ENCODE data around the gene SLC8A1.

Gene SLC8A1

GRCh38 chr2:40348038-40348437, 103.9 kb downstream of the SLC8A1 start:
- DNase-seq = no peak

DNA sequence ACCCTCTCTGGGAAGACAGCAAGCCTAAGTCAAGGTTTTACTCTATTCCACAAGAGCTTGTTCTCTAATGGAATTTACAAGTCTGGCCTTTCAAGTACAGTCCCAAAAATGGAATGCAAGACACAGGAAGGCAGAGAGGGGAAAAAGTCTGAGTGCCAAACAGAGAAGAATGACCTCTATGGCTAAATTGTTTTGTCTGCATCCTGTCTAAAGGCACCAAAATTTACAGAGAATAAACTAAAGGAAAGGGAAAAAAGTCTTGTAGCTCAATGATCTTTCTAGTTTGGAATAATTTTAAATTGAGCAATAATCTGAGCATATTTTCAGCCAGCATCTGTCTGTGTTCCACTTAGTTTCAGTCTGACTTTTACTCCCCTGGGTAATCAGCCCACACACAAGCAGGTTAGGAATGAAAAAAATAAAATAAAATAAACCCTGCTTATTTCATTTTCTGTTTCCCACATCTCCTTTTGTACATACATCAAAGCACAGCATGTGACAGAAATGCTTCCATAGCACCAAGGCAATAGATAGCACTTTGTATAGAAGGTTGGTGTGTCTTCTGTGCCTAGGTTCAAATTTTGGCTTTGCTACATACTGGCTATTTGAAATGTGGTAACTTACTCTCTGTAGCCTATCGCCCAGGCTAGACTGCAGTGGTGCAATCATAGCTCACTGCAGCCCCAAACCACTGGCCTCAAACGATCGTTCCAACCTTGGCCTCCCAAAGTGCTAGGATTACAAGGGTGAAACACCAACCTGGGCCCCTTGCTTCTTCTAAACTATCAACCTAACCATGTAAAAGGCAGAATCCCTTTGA, 105.1 kb downstream of the SLC8A1 start:
- DNase-seq = no peak

DNA sequence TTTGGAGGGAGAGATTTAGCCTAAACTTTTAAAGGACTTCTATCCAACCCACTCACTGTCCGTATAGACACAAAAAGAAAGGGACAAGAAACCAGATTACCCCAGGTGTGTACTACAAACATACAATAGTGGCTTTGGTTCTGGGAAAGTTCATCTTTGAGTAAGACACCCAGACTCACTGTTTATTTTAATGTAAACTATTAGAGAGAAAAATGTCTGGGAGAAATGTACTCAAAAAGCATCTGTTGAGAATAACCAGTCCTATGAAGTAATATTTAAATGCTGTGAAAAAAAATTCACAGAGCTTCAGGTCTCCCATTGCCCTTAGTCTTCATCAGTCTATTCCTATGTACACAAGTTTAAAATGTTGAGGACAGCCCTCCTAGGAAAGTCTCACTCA, 107.5 kb downstream of the SLC8A1 start:
- no peak for DNase-seq

DNA sequence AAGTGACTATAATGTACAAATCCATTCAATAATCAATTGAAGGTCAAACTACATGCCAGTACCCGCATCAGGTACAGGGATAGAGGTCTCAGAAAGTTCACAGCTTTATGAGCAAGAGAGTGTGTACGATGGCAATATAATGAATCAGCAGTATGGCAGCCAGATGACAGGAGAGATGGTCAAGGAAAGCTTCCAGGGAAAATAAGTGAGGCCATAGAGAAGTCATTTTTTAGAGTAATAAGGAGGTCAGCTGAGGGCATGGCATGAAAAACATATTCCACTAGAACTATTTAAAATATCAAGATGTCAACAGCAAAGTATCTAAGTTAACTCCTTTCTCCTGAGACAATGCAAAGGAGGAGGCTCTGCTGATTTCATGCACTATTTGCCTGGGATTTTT, 108.0 kb downstream of the SLC8A1 start:
- DNase-seq = no peak

DNA sequence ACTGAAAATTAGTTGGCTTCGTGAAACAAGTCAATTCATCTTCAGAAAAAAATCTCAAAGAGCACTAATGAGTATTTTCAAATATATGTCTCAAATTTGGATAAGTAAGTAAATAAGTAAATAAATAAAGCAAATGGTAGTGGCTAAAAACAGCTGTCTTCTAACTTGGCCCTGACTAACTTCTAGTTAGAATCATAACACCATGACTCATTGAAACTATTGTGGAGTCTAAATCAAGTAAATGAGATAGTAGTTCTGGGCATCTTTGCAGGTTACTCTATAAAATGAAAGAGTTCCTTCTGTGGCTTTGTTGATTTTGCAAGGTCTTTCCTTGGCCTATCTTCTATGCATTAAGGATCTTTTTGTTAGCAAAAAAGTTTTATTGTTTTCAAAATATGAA, 110.7 kb downstream of the SLC8A1 start:
- DNase-seq = no peak

- DNase-seq = no peak
Measured at GRCh38 chr2:40339026-40339425, 112.9 kb downstream of the SLC8A1 start.

GRCh38 chr2:40332191-40332826, 119.6 kb downstream of the SLC8A1 start:
- DNase-seq = peak; percentile 44

- DNase-seq = no peak
Measured at GRCh38 chr2:40330096-40330495, 121.8 kb downstream of the SLC8A1 start.

DNA sequence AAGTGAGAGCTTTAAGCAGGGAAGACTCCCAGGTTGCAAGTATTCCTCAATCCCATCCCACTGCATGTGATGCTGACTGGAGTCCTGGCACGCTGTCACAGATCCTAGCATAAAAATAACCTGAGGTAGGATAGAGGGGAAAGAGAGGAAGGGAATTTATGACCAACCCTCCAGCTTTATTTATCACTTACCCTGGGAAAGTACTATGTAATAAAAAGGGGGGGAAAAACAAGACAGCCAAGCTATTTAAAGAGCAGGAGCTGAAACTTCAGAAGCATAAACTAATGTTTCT, 122.2 kb downstream of the SLC8A1 start:
- DNase-seq = no peak

- no peak for DNase-seq
Measured at GRCh38 chr2:40325116-40325515, 126.8 kb downstream of the SLC8A1 start.

DNA sequence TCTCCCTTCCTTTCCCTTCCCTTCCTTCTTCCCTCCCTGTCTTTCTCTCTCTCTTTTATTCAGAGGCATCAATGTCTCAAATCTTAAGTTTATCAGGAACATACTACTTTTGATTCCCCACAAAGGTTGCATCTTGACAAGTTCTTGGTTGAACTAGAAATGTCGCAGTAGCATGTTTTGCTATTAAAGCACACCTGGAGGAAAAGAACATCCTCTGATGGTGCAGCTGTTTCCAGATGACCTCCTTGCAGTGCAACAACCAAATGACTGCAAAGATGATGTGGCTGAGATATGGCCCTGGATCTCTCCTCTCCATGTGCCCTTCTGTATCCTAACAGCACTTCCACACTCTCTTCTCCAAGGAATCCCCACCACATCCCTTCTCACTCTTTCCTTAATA, 127.2 kb downstream of the SLC8A1 start:
- DNase-seq = no peak

GRCh38 chr2:40321822-40322221, 130.1 kb downstream of the SLC8A1 start:
- DNase-seq = no peak

DNA sequence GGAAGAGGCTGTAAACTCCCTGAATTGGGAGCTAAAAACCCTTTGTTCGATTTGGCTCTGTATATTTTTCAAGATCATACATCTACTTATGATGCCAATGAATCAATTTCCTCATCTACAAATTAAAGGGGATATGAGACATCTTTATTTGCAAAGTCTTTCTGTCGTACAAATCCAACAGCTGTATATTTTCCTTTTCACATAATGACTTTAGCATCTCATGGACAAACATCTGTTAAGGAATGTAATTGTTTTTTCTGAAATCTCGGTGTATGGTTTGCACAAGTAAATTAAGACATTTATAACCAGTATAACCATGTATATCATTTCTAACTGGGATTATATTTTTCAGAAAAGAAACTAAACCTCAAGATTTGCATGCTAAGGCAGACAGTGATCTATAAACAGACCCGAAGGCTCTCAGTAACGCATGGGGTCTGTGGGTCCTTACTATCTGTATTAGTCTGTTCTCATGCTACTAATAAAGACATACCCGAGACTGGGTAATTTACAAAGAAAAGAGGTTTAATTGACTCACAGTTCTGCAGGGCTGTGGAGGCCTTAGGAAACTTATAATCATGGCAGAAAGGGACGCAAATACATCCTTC, 130.8 kb downstream of the SLC8A1 start:
- no peak for DNase-seq

DNA sequence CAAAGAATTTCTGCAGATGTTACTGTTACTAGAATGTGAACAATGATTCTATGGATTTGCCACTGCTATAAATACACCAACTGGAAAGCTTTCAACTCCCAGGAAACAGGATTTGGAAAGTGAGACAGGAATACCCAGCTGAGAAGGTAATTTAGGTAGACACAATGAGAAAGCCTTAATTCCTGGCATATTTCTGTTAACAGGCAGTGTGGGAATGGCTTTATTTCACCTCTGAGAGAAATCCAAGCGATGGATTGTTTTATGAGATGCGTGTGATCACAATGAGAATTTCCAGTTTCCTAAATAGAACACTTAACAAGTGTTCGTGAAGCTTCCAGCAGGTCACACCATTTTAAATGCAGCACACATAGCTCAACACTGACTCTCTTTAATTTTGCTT, 133.0 kb downstream of the SLC8A1 start:
- DNase-seq = no peak

GRCh38 chr2:40317761-40318160, 134.1 kb downstream of the SLC8A1 start:
- no peak for DNase-seq

DNA sequence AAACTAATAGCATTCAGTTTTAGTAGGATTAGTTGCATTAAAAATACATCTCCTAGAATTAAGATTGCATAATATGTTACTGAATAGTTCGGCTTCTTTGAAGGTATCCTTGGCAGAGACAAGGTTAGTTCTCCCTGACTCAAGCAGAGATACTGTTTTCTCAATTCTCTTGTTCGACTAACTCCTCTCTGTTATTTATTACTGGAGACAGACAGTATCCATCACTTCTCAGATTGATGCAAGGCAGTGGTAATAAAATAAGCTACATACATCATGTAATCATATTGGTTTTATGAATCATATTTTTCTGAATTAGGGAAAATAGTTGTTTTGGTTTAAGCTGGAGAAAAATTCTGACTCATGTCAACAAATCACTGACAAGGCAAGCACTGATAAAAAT, 134.8 kb downstream of the SLC8A1 start:
- DNase-seq = no peak

DNA sequence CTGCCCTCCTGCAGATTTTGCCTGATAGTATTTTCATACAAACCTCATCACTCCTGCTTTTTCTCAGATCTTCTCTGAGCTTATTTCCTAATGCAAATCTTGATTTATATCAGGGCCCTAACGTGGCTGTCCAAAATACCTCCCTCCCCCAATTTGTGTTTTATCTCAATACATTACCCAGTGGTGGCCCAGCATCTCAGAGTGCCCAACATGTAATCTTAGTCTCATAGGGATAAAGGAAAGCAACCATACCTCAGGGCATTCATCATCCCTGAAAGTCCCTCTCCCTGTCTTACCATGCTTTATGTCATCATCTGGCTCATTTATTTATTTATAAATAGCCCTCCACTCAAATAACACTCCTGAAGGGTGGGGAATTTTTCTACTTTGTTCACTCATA, 135.3 kb downstream of the SLC8A1 start:
- DNase-seq = no peak

DNA sequence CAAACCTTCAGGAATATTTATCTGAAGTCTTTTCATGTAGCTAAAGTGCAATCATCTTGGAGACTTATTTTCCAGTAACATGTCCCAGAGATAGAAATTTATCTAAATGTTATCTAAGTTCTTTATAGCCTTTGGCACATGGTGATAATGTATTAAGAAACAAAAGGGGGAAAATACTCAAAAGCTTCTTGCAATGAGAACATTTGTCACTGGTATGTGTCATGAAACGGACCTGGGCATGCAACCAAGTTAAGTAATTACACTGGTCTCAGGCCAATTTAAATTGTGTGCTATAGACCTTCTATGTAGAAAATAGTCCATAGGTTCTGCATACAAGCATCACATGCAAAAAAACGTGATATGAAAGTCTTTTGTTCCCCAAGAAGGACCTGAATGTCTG, 136.2 kb downstream of the SLC8A1 start:
- DNase-seq = no peak

- no peak for DNase-seq
Measured at GRCh38 chr2:40311026-40311425, 140.9 kb downstream of the SLC8A1 start.

DNA sequence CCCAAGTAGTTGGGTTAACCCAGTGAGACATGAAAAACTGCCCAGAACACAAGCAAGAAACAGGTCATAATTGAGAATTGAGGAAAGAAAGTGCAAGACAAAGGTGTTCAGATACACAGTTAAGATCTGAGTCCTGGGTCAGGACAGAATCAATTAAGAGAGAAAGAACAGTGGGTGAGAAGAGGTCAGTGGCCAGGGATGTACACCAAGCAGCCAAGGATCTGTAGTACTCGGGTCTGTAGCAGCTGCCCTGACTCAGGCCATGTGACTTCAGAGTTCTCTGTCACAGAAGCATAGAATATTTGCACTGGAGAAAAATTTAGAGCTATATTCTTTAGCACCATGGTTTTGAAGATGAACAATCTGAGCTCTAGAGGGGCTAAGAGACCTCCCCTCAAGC, 141.6 kb downstream of the SLC8A1 start:
- no peak for DNase-seq

- DNase-seq = no peak
Measured at GRCh38 chr2:40304340-40304739, 147.6 kb downstream of the SLC8A1 start.

DNA sequence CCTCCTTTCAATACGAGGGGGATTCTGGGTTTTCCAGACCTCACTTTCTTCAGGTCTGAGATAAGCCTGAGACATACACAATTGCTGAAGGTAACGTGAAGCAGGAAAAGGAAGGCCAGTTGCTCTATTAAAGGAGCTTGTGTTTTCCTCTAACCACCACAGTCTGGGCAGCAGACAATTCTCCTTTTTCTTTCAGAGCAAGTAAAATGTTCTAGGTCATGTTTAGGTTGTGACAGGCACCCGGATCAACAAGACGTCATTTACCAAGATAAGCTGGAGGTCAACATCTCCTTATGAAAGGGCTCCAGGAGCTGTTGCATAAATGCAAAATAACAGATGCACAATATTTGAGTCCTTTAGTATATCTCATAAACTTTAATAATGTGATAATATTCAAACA, 148.1 kb downstream of the SLC8A1 start:
- no peak for DNase-seq

GRCh38 chr2:40302751-40303325, 149.1 kb downstream of the SLC8A1 start:
- DNase-seq = no peak

- no peak for DNase-seq
Measured at GRCh38 chr2:40300391-40300790, 151.5 kb downstream of the SLC8A1 start.

Data from left hindlimb (tissue), 1 donor.